Fibroblast of lung (primary cell): Measurements from ENCODE around the gene RAB20.

Source experiments
- CTCF ChIP-seq, 2 donors: IDR thresholded peaks in 1 of 2; conservative IDR thresholded peaks in 1 of 2; 1 replicate in 1 of 2; 2 replicates in 1 of 2; pipeline ENCODE4 v1.5.1; 2011 to 2012; ENCODE audit warnings: low read length in 2 of 2, control low read depth in 1 of 2, inconsistent platforms in 1 of 2, low read depth in 1 of 2, mild to moderate bottlenecking in 1 of 2
- EZH2 ChIP-seq: IDR thresholded peaks from 2 replicates; pipeline ENCODE4 v1.5.1; 2012; ENCODE audit warnings: low read length, control low read depth, mild to moderate bottlenecking; ENCODE audit errors: missing control alignments

GRCh38 chr13:110509971-110510786 lies 51.3 kb downstream of the RAB20 start:
- no peak for TF ChIP-seq CTCF (conservative IDR thresholded peaks at IDR 0.05 in 1 of 2, IDR thresholded peaks at IDR 0.05 in 1 of 2; ENCODE audit: low read depth in 1 of 2, low read length in 2 of 2)
- TF ChIP-seq EZH2, result no peak
